ENCODE data around the gene RCL1. TPM values are rescaled to one million over a fixed set of nuclear protein-coding genes. Genes with fewer than 3 reads are reported as not detected.

Gene RCL1
- total RNA-seq, 1 donor from 2014 or later, result 12.7 TPM

DNA sequence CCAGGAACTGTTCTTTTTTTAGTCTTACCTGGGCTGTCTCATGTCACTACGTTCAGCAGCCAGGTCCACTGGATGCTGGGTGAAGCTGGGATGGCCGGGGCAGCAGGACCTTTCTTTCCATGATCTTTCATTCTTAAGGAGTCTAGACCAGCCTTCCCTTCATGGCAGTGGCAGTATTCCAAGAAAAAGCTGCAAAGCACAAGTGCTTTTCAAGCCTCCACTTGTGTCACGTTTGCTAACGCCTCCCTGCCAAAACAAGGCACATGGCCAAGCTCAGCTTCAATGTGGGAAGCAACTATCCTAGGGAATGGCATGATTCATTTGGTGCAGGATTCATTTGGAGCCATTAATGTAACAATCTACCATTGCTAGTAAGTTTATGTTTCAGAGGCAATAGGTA, 94.8 kb downstream of the RCL1 start:
- no peak for DNase-seq (ENCODE audit: low read depth, low spot score)
- H3K27me3 Mint-ChIP-seq (ENCODE audit: low read depth), result no peaks in the 10 kb centered on the region
- no peaks in the 10 kb centered on the region for H3K36me3 Mint-ChIP-seq (ENCODE audit: low read depth)
- no peaks in the 10 kb centered on the region for H3K9me3 Mint-ChIP-seq
- no peak overlapping the region for H3K4me3 Mint-ChIP-seq
- H3K4me1 Mint-ChIP-seq, result peaks cover 4% of the 10 kb centered on the region
- no peak overlapping the region for H3K27ac Mint-ChIP-seq (ENCODE audit: unreplicated experiment)
- TF ChIP-seq, protein P1, sequence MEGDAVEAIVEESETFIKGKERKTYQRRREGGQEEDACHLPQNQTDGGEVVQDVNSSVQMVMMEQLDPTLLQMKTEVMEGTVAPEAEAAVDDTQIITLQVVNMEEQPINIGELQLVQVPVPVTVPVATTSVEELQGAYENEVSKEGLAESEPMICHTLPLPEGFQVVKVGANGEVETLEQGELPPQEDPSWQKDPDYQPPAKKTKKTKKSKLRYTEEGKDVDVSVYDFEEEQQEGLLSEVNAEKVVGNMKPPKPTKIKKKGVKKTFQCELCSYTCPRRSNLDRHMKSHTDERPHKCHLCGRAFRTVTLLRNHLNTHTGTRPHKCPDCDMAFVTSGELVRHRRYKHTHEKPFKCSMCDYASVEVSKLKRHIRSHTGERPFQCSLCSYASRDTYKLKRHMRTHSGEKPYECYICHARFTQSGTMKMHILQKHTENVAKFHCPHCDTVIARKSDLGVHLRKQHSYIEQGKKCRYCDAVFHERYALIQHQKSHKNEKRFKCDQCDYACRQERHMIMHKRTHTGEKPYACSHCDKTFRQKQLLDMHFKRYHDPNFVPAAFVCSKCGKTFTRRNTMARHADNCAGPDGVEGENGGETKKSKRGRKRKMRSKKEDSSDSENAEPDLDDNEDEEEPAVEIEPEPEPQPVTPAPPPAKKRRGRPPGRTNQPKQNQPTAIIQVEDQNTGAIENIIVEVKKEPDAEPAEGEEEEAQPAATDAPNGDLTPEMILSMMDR (conservative IDR thresholded peaks at IDR 0.05), result no peak

DNA sequence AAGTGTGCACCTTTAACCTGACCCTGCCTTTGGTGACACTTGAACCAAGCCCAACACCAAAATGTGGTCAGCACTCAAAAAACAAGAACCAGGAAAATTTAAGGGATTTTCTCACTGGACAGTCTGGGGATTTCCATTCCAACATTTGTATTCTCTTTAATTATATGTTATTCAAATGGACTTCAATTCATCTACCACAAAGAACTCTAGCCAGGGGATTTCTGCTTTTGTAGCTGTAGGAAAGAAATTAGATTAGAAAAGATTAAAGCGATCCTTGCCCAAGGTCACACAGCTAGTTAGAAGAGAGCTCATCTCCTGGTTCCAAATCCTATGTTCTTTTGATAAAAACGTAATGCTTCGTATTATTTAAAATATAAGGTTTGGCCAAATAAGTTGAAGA, 97.5 kb downstream of the RCL1 start:
- TF ChIP-seq, protein P1 (conservative IDR thresholded peaks at IDR 0.05), result no peak
- Mint-ChIP-seq H3K4me3 (no peak overlapping the region), H3K9me3 (no peaks in the 10 kb centered on the region), H3K36me3 (ENCODE audit: low read depth) (no peaks in the 10 kb centered on the region), H3K27me3 (ENCODE audit: low read depth) (no peaks in the 10 kb centered on the region), H3K4me1 (peaks cover 4% of the 10 kb centered on the region), H3K27ac (ENCODE audit: unreplicated experiment) (no peak overlapping the region)
- no peak for DNase-seq (ENCODE audit: low read depth, low spot score)

DNA sequence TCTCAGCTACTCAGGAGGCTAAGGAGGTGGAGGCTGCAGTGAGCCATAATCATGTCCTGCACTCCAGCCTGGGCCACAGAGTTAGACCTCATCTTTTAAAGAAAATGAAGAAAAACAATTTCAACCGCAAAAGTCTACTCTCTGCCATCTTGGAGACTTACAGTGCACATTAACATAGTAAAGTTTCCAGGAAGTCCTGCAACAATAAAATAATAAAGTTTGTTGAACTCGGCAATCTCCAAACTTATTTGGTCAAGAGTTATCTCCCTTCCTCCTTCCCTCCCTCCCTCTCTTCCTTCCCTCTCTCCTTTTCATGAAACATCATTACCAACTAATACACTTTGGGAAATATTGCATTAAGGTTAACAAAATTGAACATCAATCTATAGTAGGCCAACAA, 98.2 kb downstream of the RCL1 start:
- TF ChIP-seq, protein P1 (conservative IDR thresholded peaks at IDR 0.05), result no peak
- H3K9me3 Mint-ChIP-seq, result peaks cover 3% of the 10 kb centered on the region
- H3K27ac Mint-ChIP-seq (ENCODE audit: unreplicated experiment), result no peak overlapping the region
- H3K4me1 Mint-ChIP-seq, result peaks cover 4% of the 10 kb centered on the region
- DNase-seq (ENCODE audit: low read depth, low spot score), result no peak
- no peaks in the 10 kb centered on the region for H3K27me3 Mint-ChIP-seq (ENCODE audit: low read depth)
- H3K4me3 Mint-ChIP-seq, result no peak overlapping the region
- H3K36me3 Mint-ChIP-seq (ENCODE audit: low read depth), result no peaks in the 10 kb centered on the region

DNA sequence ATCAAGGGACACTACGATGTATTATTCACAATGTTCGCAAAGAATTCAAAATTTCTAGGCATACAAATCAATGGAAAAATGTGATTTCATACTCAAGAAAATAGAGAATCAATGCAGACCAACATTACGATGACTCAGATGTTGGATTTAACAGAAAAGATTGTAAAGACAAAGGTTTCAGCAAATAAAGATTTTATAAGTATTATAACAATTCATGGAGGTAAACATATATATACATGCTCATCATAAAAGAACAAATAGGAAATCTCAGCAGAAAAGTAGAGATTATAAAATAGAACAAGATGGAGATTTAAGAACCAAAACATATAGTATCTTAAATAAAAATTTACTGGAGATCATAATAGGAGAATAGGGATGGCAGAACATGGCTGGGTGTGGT, 98.9 kb downstream of the RCL1 start:
- DNase-seq (ENCODE audit: low read depth, low spot score), result no peak
- Mint-ChIP-seq H3K27ac (ENCODE audit: unreplicated experiment) (no peak overlapping the region), H3K27me3 (ENCODE audit: low read depth) (no peaks in the 10 kb centered on the region), H3K4me1 (peaks cover 4% of the 10 kb centered on the region), H3K9me3 (peaks cover 3% of the 10 kb centered on the region), H3K4me3 (no peak overlapping the region), H3K36me3 (ENCODE audit: low read depth) (no peaks in the 10 kb centered on the region)
- TF ChIP-seq, protein P1 (conservative IDR thresholded peaks at IDR 0.05), result no peak

DNA sequence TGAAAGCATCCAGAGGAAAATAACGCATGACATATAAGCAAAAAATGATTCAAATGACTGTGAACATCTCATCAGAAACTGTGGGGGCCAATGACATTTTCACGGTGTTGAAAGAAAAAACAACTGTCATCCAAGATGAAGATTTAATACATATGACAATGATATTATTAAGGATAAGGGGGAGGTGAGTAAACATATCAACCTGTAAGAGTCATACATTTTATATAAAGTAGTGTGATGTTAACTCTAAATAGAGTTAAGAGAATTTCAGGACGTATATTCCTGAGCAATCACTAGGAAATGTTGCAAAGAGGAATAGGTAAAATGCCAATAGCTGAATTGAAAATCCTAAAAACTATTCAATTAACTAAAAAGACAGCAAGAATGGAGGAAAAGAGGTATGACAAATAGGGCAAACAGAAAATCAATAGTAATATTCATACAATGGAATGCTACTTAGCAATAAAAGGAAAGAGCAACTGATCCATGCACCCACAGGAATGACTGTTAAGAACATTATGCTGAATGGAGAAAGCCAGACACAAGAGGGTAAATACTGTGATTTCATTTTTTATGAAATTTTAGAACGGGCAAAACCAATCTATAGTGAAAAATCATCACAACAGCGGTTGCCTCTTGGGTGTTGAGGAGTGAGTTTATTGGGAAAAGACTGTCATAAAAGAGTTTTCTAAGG, 99.9 kb downstream of the RCL1 start:
- Mint-ChIP-seq H3K27ac (ENCODE audit: unreplicated experiment) (no peak overlapping the region), H3K36me3 (ENCODE audit: low read depth) (no peaks in the 10 kb centered on the region), H3K4me1 (no peaks in the 10 kb centered on the region)

More for the DNA sequence above, 99.9 kb downstream of the RCL1 start:
- H3K27me3 Mint-ChIP-seq (ENCODE audit: low read depth), result no peaks in the 10 kb centered on the region
- no peak overlapping the region for H3K4me3 Mint-ChIP-seq
- DNase-seq (ENCODE audit: low read depth, low spot score), result no peak
- peaks cover 3% of the 10 kb centered on the region for H3K9me3 Mint-ChIP-seq
- TF ChIP-seq, protein P1 (conservative IDR thresholded peaks at IDR 0.05), result no peak

Data from neural crest cell (in vitro differentiated cells).